WTC11 (cell line): ENCODE data around the gene CDR2. TPM values are rescaled to one million over a fixed set of nuclear protein-coding genes. Genes with fewer than 3 reads are reported as not detected.

Source experiments
- CREM ChIP-seq: sonication (generic); formaldehyde crosslinking; IDR thresholded peaks from 2 replicates; pipeline ENCODE4 v1.8.1; 2022; ENCODE audit warnings: mild to moderate bottlenecking, missing genetic modification reagents, moderate library complexity
- EMX1 ChIP-seq: fragments of 250-450 bp; sonication (Bioruptor Pico); IDR thresholded peaks from 2 replicates; pipeline ENCODE4 v1.8.0; 2021; ENCODE audit warnings: mild to moderate bottlenecking
- KAT7 ChIP-seq: sonication (generic); formaldehyde crosslinking; IDR thresholded peaks from 2 replicates; pipeline ENCODE4 v1.8.1; 2023; ENCODE audit warnings: missing genetic modification reagents, mild to moderate bottlenecking, borderline replicate concordance
- NR3C1 ChIP-seq: sonication (generic); formaldehyde crosslinking; conservative IDR thresholded peaks from 2 replicates; pipeline ENCODE4 v1.8.1; 2023; ENCODE audit warnings: low read depth, mild to moderate bottlenecking, missing genetic modification reagents
- RORB ChIP-seq: fragments of 250-450 bp; sonication (Bioruptor Pico); IDR thresholded peaks from 2 replicates; pipeline ENCODE4 v1.9.0; 2021; ENCODE audit warnings: mild to moderate bottlenecking
- SMAD3 ChIP-seq: sonication (generic); formaldehyde crosslinking; IDR thresholded peaks from 2 replicates; pipeline ENCODE4 v1.8.0; 2022; ENCODE audit warnings: missing genetic modification reagents, mild to moderate bottlenecking, borderline replicate concordance
- TEAD1 ChIP-seq: sonication (generic); formaldehyde crosslinking; IDR thresholded peaks from 2 replicates; pipeline ENCODE4 v1.8.0; 2022; ENCODE audit warnings: mild to moderate bottlenecking, missing genetic modification reagents
- TEAD4 ChIP-seq: sonication (generic); formaldehyde crosslinking; IDR thresholded peaks from 2 replicates; pipeline ENCODE4 v1.8.0; 2022; ENCODE audit warnings: mild to moderate bottlenecking, missing genetic modification reagents
- ZNF416 ChIP-seq: fragments of 250-450 bp; sonication (Bioruptor Pico); IDR thresholded peaks from 2 replicates; pipeline ENCODE4 v1.9.0; 2021; ENCODE audit warnings: mild to moderate bottlenecking, inconsistent platforms
- ZNF671 ChIP-seq: fragments of 250-450 bp; sonication (Bioruptor Pico); IDR thresholded peaks from 2 replicates; pipeline ENCODE4 v1.8.0; 2021; ENCODE audit warnings: mild to moderate bottlenecking
- total RNA-seq: library from RNA; stranded (reverse); gene quantifications from 3 replicates; pipeline ENCODE4 v1.2.3, GENCODE V29; 2021
- TF ChIP-seq, protein P1 (sequence below): sonication (generic); formaldehyde crosslinking; IDR thresholded peaks from 2 replicates; pipeline ENCODE4 v1.8.1; 2022; ENCODE audit warnings: low read depth, mild to moderate bottlenecking, moderate library complexity, missing genetic modification reagents, borderline replicate concordance
- TF ChIP-seq, protein P2 (sequence below): sonication (generic); formaldehyde crosslinking; IDR thresholded peaks from 2 replicates; pipeline ENCODE4 v1.8.0; 2022; ENCODE audit warnings: mild to moderate bottlenecking, missing genetic modification reagents
- TF ChIP-seq, protein P3 (sequence below): fragments of 250-450 bp; sonication (Bioruptor Pico); IDR thresholded peaks from 2 replicates; pipeline ENCODE4 v1.8.0; 2021; ENCODE audit warnings: mild to moderate bottlenecking
- TF ChIP-seq, protein P4 (sequence below): sonication (generic); formaldehyde crosslinking; IDR thresholded peaks from 2 replicates; pipeline ENCODE4 v1.8.1; 2022; ENCODE audit warnings: mild to moderate bottlenecking, moderate library complexity, missing genetic modification reagents
- TF ChIP-seq, protein P5 (sequence below): fragments of 250-450 bp; sonication (Bioruptor Pico); IDR thresholded peaks from 2 replicates; pipeline ENCODE4 v1.9.0; 2021; ENCODE audit warnings: mild to moderate bottlenecking
- TF ChIP-seq, protein P6 (sequence below): sonication (generic); formaldehyde crosslinking; IDR thresholded peaks from 2 replicates; pipeline ENCODE4 v1.8.1; 2022; ENCODE audit warnings: low read depth, missing genetic modification reagents, borderline replicate concordance
- TF ChIP-seq, protein P7 (sequence below): sonication (generic); formaldehyde crosslinking; IDR thresholded peaks from 2 replicates; pipeline ENCODE4 v1.8.0; 2022; ENCODE audit warnings: mild to moderate bottlenecking, missing genetic modification reagents
- TF ChIP-seq, protein P8 (sequence below): sonication (generic); formaldehyde crosslinking; IDR thresholded peaks from 2 replicates; pipeline ENCODE4 v1.8.0; 2023; ENCODE audit warnings: mild to moderate bottlenecking, missing genetic modification reagents
- TF ChIP-seq, protein P9 (sequence below): sonication (generic); formaldehyde crosslinking; IDR thresholded peaks from 2 replicates; pipeline ENCODE4 v1.8.1; 2023; ENCODE audit warnings: mild to moderate bottlenecking, missing genetic modification reagents, moderate library complexity

The CDR2 gene
- total RNA-seq, 1 experiment from 2014 or later: 40.9 TPM

DNA sequence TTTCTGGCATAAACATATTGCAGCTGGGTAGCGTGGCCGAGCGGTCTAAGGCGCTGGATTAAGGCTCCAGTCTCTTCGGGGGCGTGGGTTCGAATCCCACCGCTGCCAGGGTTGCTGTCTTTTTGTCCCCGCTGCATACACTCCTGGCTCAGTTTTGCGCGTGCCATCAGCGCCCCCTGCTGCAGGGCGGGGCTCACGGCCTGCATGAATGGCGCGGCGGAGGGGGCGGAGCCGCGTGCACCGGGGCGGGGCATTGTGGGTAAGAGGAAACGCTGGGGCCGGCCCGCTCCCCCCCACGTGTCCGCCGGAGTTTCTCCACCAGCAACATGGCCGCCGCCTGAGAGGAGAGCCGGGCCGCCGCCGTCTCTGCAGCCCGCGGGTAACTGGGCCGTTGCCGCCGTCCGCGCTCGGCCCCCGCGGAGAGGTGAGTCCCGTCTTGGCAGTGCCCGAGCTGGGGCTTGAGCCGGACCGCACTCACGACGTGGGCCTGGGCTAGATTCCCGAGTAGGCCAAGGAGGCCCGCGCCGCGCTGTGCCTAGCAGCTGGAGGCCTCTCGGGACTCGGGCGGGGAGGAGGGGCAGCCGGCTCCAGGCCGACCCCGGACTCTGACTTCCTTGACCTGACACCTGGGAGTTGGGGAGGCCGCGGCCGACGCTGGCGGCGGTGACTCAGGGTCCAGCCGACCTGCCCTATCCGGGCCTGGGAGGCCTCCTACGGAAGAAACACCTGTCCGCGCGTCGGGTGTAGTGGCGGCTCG is 77.1 kb downstream of the CDR2 start, which contains the start of gene POLR3E (continued):
- TF ChIP-seq, protein P1, sequence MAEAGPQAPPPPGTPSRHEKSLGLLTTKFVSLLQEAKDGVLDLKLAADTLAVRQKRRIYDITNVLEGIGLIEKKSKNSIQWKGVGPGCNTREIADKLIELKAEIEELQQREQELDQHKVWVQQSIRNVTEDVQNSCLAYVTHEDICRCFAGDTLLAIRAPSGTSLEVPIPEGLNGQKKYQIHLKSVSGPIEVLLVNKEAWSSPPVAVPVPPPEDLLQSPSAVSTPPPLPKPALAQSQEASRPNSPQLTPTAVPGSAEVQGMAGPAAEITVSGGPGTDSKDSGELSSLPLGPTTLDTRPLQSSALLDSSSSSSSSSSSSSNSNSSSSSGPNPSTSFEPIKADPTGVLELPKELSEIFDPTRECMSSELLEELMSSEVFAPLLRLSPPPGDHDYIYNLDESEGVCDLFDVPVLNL: peak; percentile 88
- TF ChIP-seq, protein P2, sequence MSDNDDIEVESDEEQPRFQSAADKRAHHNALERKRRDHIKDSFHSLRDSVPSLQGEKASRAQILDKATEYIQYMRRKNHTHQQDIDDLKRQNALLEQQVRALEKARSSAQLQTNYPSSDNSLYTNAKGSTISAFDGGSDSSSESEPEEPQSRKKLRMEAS (CRISPR knock-in tag): peak; percentile 96
- TF ChIP-seq, protein P3, sequence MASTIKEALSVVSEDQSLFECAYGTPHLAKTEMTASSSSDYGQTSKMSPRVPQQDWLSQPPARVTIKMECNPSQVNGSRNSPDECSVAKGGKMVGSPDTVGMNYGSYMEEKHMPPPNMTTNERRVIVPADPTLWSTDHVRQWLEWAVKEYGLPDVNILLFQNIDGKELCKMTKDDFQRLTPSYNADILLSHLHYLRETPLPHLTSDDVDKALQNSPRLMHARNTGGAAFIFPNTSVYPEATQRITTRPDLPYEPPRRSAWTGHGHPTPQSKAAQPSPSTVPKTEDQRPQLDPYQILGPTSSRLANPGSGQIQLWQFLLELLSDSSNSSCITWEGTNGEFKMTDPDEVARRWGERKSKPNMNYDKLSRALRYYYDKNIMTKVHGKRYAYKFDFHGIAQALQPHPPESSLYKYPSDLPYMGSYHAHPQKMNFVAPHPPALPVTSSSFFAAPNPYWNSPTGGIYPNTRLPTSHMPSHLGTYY (CRISPR knock-in tag): no peak
- TF ChIP-seq TEAD4 (CRISPR knock-in tag) (peak; percentile 55; the same call in 1 of the 2 replicates), EMX1 (CRISPR knock-in tag) (0 out of 2 replicates have a peak, but pooled peaks have one; percentile 26), NR3C1 (CRISPR knock-in tag) (no peak), KAT7 (0 out of 2 replicates have a peak, but pooled peaks have one; percentile 10), SMAD3 (CRISPR knock-in tag) (peak; percentile 47; the same call in 1 of the 2 replicates), ZNF671 (CRISPR knock-in tag) (no peak), ZNF416 (CRISPR knock-in tag) (no peak), TEAD1 (CRISPR knock-in tag) (peak; percentile 43; the same call in 1 of the 2 replicates), CREM (CRISPR knock-in tag) (peak; percentile 80), RORB (CRISPR knock-in tag) (no peak)
- TF ChIP-seq, protein P4, sequence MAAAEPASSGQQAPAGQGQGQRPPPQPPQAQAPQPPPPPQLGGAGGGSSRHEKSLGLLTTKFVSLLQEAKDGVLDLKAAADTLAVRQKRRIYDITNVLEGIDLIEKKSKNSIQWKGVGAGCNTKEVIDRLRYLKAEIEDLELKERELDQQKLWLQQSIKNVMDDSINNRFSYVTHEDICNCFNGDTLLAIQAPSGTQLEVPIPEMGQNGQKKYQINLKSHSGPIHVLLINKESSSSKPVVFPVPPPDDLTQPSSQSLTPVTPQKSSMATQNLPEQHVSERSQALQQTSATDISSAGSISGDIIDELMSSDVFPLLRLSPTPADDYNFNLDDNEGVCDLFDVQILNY (CRISPR knock-in tag): peak; percentile 58; the same call in 1 of the 2 replicates
- TF ChIP-seq, protein P5, sequence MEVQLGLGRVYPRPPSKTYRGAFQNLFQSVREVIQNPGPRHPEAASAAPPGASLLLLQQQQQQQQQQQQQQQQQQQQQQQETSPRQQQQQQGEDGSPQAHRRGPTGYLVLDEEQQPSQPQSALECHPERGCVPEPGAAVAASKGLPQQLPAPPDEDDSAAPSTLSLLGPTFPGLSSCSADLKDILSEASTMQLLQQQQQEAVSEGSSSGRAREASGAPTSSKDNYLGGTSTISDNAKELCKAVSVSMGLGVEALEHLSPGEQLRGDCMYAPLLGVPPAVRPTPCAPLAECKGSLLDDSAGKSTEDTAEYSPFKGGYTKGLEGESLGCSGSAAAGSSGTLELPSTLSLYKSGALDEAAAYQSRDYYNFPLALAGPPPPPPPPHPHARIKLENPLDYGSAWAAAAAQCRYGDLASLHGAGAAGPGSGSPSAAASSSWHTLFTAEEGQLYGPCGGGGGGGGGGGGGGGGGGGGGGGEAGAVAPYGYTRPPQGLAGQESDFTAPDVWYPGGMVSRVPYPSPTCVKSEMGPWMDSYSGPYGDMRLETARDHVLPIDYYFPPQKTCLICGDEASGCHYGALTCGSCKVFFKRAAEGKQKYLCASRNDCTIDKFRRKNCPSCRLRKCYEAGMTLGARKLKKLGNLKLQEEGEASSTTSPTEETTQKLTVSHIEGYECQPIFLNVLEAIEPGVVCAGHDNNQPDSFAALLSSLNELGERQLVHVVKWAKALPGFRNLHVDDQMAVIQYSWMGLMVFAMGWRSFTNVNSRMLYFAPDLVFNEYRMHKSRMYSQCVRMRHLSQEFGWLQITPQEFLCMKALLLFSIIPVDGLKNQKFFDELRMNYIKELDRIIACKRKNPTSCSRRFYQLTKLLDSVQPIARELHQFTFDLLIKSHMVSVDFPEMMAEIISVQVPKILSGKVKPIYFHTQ (CRISPR knock-in tag): no peak
- TF ChIP-seq, protein P6, sequence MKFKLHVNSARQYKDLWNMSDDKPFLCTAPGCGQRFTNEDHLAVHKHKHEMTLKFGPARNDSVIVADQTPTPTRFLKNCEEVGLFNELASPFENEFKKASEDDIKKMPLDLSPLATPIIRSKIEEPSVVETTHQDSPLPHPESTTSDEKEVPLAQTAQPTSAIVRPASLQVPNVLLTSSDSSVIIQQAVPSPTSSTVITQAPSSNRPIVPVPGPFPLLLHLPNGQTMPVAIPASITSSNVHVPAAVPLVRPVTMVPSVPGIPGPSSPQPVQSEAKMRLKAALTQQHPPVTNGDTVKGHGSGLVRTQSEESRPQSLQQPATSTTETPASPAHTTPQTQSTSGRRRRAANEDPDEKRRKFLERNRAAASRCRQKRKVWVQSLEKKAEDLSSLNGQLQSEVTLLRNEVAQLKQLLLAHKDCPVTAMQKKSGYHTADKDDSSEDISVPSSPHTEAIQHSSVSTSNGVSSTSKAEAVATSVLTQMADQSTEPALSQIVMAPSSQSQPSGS (CRISPR knock-in tag): 0 out of 2 replicates have a peak, but pooled peaks have one; percentile 57
- TF ChIP-seq, protein P7, sequence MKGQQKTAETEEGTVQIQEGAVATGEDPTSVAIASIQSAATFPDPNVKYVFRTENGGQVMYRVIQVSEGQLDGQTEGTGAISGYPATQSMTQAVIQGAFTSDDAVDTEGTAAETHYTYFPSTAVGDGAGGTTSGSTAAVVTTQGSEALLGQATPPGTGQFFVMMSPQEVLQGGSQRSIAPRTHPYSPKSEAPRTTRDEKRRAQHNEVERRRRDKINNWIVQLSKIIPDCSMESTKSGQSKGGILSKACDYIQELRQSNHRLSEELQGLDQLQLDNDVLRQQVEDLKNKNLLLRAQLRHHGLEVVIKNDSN: peak; percentile 92
- TF ChIP-seq, protein P8, sequence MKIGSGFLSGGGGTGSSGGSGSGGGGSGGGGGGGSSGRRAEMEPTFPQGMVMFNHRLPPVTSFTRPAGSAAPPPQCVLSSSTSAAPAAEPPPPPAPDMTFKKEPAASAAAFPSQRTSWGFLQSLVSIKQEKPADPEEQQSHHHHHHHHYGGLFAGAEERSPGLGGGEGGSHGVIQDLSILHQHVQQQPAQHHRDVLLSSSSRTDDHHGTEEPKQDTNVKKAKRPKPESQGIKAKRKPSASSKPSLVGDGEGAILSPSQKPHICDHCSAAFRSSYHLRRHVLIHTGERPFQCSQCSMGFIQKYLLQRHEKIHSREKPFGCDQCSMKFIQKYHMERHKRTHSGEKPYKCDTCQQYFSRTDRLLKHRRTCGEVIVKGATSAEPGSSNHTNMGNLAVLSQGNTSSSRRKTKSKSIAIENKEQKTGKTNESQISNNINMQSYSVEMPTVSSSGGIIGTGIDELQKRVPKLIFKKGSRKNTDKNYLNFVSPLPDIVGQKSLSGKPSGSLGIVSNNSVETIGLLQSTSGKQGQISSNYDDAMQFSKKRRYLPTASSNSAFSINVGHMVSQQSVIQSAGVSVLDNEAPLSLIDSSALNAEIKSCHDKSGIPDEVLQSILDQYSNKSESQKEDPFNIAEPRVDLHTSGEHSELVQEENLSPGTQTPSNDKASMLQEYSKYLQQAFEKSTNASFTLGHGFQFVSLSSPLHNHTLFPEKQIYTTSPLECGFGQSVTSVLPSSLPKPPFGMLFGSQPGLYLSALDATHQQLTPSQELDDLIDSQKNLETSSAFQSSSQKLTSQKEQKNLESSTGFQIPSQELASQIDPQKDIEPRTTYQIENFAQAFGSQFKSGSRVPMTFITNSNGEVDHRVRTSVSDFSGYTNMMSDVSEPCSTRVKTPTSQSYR (CRISPR knock-in tag): 0 out of 2 replicates have a peak, but pooled peaks have one; percentile 26
- TF ChIP-seq, protein P9, sequence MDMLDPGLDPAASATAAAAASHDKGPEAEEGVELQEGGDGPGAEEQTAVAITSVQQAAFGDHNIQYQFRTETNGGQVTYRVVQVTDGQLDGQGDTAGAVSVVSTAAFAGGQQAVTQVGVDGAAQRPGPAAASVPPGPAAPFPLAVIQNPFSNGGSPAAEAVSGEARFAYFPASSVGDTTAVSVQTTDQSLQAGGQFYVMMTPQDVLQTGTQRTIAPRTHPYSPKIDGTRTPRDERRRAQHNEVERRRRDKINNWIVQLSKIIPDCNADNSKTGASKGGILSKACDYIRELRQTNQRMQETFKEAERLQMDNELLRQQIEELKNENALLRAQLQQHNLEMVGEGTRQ (CRISPR knock-in tag): peak; percentile 89
